8988T (cell line): ENCODE results near the gene NFYA.

Experiments used
- DNase-seq: peaks from one replicate; pipeline ENCODE4 v3.0.0; 2011

NFYA gene

GRCh38 chr6:41047306-41047705 is 25.5 kb upstream of the NFYA start:
- no peak for DNase-seq

GRCh38 chr6:41047745-41048732 is 24.7 kb upstream of the NFYA start:
- no peak for DNase-seq

- no peak for DNase-seq
Measured at GRCh38 chr6:41049521-41049920, 23.3 kb upstream of the NFYA start.

GRCh38 chr6:41049955-41050354 is 22.8 kb upstream of the NFYA start:
- DNase-seq: no peak

GRCh38 chr6:41050536-41050935 is 22.2 kb upstream of the NFYA start:
- DNase-seq: no peak

- no peak for DNase-seq
Measured at GRCh38 chr6:41051873-41052272, 20.9 kb upstream of the NFYA start.

- DNase-seq: no peak
Measured at GRCh38 chr6:41053041-41053440, 19.7 kb upstream of the NFYA start, which contains the start of gene APOBEC2. Gene APOBEC2 (plus strand): TSS chr6:41053202. CDS start chr6:41053348, 146 bp downstream.

GRCh38 chr6:41054511-41054910 is 18.3 kb upstream of the NFYA start:
- DNase-seq: no peak

- no peak for DNase-seq
Measured at GRCh38 chr6:41055149-41055548, 17.6 kb upstream of the NFYA start.

- no peak for DNase-seq
Measured at GRCh38 chr6:41056768-41057490, 15.8 kb upstream of the NFYA start.

GRCh38 chr6:41058783-41059181 is 14.0 kb upstream of the NFYA start:
- DNase-seq: no peak

GRCh38 chr6:41059556-41059955 is 13.2 kb upstream of the NFYA start:
- DNase-seq: no peak

GRCh38 chr6:41061196-41061726 is 11.5 kb upstream of the NFYA start:
- no peak for DNase-seq

GRCh38 chr6:41062056-41062455 is 10.7 kb upstream of the NFYA start:
- no peak for DNase-seq

- DNase-seq: no peak
Measured at GRCh38 chr6:41063884-41064285, 8.9 kb upstream of the NFYA start.

GRCh38 chr6:41064841-41065240 is 7.9 kb upstream of the NFYA start:
- no peak for DNase-seq

GRCh38 chr6:41065550-41066026 is 7.2 kb upstream of the NFYA start:
- no peak for DNase-seq

GRCh38 chr6:41066867-41067304 is 5.9 kb upstream of the NFYA start:
- DNase-seq: no peak

- DNase-seq: no peak
Measured at GRCh38 chr6:41071501-41071922, 1.3 kb upstream of the NFYA start.

- peak; percentile 80 for DNase-seq
Measured at GRCh38 chr6:41071923-41072835, 595 bp upstream of the NFYA start, which contains the start of gene OARD1. Gene OARD1 (minus strand): TSS chr6:41072356. CDS start chr6:41071634, 722 bp downstream.

GRCh38 chr6:41073203-41073967 is 611 bp downstream of the NFYA start:
- peak; percentile 51 for DNase-seq
